Ramos (cell line): ENCODE measurements around the gene OR51B4.
"Not testable (repeated sequence)": the region's sequence is repeated elsewhere in the genome, so short reads cannot be mapped to it uniquely, and the experiment has no call there.

ENCODE experiments used
- in situ Hi-C: fragments of 300-500 bp; cut with MboI; formaldehyde crosslinking; loops from one replicate; pipeline ENCODE4 v1.14.3; 2022; ENCODE audit warnings: low sequenced_read_pairs; ENCODE audit not compliant: unreplicated experiment

The OR51B4 gene

GRCh38 chr11:5297721-5298323 is 3.9 kb downstream of the OR51B4 start:
- in situ Hi-C loops, result no loop called here

DNA sequence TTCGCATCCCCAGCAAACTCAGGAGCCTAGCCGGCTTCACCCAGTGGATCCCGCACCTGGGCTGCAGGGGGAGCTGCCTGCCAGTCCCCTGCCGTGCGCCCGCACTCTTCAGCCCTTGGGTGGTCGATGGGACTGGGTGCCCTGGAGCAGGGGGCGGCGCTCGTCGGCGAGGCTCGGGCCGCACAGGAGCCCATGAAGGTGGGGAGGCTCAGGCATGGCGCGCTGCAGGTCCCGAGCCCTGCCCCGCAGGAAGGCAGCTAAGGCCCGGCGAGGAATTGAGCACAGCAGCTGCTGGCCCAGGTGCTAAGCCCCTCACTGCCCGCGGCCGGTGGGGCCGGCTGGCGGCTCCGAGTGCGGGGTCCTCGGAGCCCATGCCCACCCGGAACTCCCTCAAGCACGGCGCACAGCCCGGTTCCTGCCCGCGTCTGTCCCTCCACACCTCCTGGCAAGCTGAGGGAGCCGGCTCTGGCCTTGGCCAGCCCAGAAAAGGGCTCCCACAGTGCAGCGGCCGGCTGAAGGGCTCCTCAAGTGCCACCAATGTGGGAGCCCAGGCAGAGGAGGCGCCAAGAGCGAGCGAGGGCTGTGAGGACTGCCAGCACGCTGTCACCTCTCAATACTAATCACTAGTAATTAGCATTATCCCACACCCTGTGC is 7.3 kb downstream of the OR51B4 start:
- in situ Hi-C loops, result not testable (repeated sequence)

GRCh38 chr11:5293028-5293427 is 8.7 kb downstream of the OR51B4 start:
- in situ Hi-C loops, result no loop called here

DNA sequence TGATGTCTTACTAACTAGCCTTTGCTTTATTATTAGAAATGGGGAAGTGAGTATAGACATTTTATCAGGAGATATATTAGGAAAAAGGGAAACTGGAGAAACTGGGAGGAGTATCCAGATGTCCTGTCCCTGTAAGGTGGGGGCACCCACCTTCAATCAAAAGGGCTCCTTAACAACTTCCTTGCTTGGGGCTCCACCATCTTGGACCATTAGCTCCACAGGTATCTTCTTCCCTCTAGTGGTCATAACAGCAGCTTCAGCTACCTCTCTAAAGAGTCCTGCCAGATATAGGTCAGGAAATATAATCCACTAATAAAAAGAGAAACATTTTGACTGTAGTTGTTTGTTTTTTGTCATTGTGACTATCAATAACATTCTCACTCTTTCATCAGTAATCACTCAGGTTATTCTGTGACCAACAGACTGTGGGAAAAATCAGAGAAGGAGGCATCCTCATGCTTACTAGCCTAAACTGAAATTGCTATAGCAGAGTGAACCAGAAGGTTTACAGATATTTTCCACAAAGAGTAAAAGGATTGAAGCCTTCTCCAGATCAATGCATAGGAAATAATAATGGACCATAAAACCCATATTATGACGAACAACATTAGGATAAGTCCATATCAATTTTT is 10.4 kb downstream of the OR51B4 start:
- in situ Hi-C loops, result no loop called here

GRCh38 chr11:5290106-5290505 is 11.6 kb downstream of the OR51B4 start:
- in situ Hi-C loops, result no loop called here

DNA sequence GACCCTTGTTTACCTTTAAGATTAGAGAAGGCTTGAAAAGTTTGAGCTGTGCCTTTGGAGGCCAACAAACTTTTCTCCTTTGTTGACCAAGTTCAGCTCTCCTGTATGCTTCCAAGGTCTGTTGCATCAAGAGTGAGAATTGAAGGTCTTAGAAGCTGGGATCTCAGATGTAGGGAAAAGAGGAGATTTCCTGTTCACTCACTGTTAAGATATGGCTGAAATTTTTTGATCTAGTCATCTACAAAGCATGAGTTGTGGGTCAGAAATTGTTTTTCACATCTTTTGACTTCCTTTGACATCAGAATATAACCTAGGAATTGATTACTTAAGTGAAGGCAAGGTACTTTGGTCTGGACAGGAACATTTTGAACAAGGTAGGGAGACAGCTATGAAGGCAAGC is 12.1 kb downstream of the OR51B4 start:
- in situ Hi-C loops, result no loop called here

DNA sequence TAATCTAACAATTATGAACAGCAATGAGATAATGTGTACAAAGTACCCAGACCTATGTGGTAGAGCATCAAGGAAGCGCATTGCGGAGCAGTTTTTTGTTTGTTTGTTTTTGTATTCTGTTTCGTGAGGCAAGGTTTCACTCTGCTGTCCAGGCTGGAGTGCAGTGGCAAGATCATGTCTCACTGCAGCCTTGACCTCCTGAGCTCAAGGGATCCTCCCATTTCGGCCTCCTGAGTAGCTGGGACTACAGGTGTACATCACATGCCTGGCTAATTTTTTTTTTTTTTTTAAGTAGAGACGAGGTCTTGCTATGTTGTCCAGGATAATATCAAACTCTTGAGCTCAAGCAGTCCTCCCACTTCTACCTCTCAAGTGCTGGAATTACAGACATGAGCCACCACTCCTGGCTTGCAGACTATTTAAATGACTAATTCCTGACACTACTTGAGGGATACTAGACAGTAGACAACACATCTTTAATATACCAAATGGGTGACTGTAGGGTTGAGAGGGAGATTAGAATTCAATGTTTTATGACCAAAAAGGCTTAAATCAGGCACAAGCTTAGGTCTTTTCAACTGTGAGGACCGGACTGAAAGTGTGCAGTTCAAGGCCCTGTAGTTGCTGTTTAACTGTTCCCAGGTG is 12.7 kb downstream of the OR51B4 start:
- in situ Hi-C loops, result no loop called here

- in situ Hi-C loops, result no loop called here
These were observed 13.4 kb downstream of the OR51B4 start for GRCh38 chr11:5288108-5288905.

DNA sequence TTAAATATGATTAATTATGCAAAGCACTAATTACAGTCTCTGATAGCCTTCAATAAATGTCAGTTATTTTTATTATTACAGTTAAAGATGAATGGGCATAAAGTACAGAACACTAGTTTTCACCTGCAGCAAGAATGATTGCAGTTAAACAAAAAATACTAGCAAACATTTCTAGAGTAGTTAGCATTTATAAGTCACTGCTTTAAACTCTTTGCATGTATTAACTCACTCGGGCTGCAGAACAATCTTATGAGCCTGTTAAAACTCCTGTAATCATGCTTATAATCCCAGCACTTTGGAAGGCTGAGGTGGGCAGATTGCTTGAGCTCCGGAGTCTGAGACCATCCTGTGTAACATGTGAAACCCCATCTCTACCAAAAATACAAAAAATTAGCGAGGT is 14.8 kb downstream of the OR51B4 start:
- in situ Hi-C loops, result no loop called here

DNA sequence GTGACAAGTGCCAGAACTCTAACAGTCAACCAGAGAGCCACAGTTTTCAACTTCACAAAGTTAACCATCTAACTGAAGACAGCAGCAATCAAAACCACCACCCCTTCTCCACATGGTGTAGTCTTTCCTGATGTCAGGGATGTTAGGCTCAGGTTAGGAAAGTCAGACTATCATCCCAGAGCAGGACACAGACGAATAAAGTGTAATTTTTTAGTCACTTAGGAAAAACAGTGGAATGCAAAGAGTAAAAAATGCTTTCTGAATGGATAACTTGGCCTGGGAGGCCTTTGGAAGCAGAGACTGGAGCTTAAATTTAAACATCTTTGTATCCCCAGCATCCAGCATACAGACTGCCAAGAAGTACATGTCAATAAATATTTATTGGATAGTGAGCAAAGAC is 15.4 kb downstream of the OR51B4 start:
- in situ Hi-C loops, result no loop called here

- in situ Hi-C loops, result no loop called here
These were observed 15.9 kb downstream of the OR51B4 start for GRCh38 chr11:5285703-5286340.

DNA sequence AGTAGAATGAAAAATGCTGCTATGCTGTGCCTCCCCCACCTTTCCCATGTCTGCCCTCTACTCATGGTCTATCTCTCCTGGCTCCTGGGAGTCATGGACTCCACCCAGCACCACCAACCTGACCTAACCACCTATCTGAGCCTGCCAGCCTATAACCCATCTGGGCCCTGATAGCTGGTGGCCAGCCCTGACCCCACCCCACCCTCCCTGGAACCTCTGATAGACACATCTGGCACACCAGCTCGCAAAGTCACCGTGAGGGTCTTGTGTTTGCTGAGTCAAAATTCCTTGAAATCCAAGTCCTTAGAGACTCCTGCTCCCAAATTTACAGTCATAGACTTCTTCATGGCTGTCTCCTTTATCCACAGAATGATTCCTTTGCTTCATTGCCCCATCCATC is 17.1 kb downstream of the OR51B4 start:
- in situ Hi-C loops, result no loop called here

GRCh38 chr11:5283882-5284281 is 17.9 kb downstream of the OR51B4 start:
- in situ Hi-C loops, result no loop called here

GRCh38 chr11:5283086-5283485 is 18.7 kb downstream of the OR51B4 start:
- in situ Hi-C loops, result no loop called here

GRCh38 chr11:5282628-5283027 is 19.1 kb downstream of the OR51B4 start:
- in situ Hi-C loops, result no loop called here

DNA sequence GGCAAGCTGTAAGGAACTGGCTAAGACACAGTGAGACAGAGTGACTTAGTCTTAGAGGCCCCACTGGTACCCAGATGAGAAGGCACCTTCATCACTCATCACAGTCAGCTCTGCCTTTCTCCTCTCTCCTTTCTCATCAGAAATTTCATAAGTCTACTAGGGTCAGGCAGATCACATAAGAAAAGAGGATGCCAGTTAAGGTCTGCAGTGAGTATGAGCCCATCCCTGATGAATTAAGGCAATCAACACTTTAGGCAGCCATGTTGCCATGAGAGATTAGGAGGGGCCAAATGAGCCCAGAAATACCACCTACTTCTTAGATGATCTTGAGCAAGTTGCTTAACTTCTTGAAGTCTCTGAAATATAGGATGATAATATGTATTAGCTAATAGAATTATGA is 20.1 kb downstream of the OR51B4 start:
- in situ Hi-C loops, result no loop called here

DNA sequence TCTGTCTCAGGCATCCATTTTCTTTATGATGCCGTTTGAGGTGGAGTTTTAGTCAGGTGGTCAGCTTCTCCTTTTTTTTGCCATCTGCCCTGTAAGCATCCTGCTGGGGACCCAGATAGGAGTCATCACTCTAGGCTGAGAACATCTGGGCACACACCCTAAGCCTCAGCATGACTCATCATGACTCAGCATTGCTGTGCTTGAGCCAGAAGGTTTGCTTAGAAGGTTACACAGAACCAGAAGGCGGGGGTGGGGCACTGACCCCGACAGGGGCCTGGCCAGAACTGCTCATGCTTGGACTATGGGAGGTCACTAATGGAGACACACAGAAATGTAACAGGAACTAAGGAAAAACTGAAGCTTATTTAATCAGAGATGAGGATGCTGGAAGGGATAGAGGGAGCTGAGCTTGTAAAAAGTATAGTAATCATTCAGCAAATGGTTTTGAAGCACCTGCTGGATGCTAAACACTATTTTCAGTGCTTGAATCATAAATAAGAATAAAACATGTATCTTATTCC is 21.1 kb downstream of the OR51B4 start:
- in situ Hi-C loops, result no loop called here

GRCh38 chr11:5279471-5280090 is 22.2 kb downstream of the OR51B4 start:
- in situ Hi-C loops, result no loop called here

GRCh38 chr11:5277807-5278382 is 23.9 kb downstream of the OR51B4 start:
- in situ Hi-C loops, result no loop called here
